K562 (cell line): Measurements from ENCODE around the gene PDE4A. TPM values are rescaled to one million over a fixed set of nuclear protein-coding genes. Genes with fewer than 3 reads are reported as not detected.

Source experiments
- CREB3 ChIP-seq: fragments of 450-650 bp; conservative IDR thresholded peaks from 2 replicates; pipeline ENCODE4 v1.6.1; 2016; ENCODE audit warnings: missing genetic modification characterization, low read depth, mild to moderate bottlenecking, missing compliant biosample characterization, moderate library complexity
- EP400 ChIP-seq: fragments of 450-650 bp; IDR thresholded peaks from 2 replicates; pipeline ENCODE4 v1.6.1; 2017; ENCODE audit warnings: antibody characterized with exemption, mild to moderate bottlenecking, moderate library complexity
- GTF2B ChIP-seq: IDR thresholded peaks from 2 replicates; pipeline ENCODE4 v1.6.1; 2011; ENCODE audit not compliant: insufficient read length; ENCODE audit errors: extremely low read depth
- HNRNPL ChIP-seq: fragments of 200-400 bp; formaldehyde crosslinking; IDR thresholded peaks from 2 replicates; pipeline ENCODE4 v1.6.1; 2017; ENCODE audit warnings: low read depth, mild to moderate bottlenecking, low read length
- HOMEZ ChIP-seq: fragments of 250-450 bp; sonication (Bioruptor Pico); IDR thresholded peaks from 2 replicates; pipeline ENCODE4 v1.4.0; 2020; ENCODE audit warnings: mild to moderate bottlenecking, moderate library complexity
- KDM5B ChIP-seq: fragments of 200-600 bp; sonication (generic); IDR thresholded peaks from 2 replicates; pipeline ENCODE4 v1.6.1; 2012; ENCODE audit warnings: low read depth, mild to moderate bottlenecking, moderate library complexity, low read length, control low read depth, inconsistent platforms; ENCODE audit not compliant: insufficient replicate concordance
- KLF10 ChIP-seq: fragments of 250-450 bp; sonication (Bioruptor Pico); IDR thresholded peaks from 2 replicates; pipeline ENCODE4 v1.6.1; 2021; ENCODE audit warnings: matching md5 sums
- MAZ ChIP-seq, 2 experiments: fragments of 450-650 bp in 1 of 2; sonication (generic) in 1 of 2; formaldehyde crosslinking; IDR thresholded peaks in 1 of 2; conservative IDR thresholded peaks in 1 of 2; 2 replicates each; pipeline versions ENCODE4 v1.4.0 to v1.5.0; 2020; ENCODE audit warnings: mild to moderate bottlenecking in 1 of 2, missing genetic modification reagents in 1 of 2
- NFE2L1 ChIP-seq: fragments of 450-650 bp; IDR thresholded peaks from 2 replicates; pipeline ENCODE4 v1.6.1; 2016; ENCODE audit warnings: missing genetic modification characterization, low read depth, mild to moderate bottlenecking, missing compliant biosample characterization, moderate library complexity, borderline replicate concordance
- PHB2 ChIP-seq: fragments of 450-650 bp; IDR thresholded peaks from 2 replicates; pipeline ENCODE4 v1.6.1; 2017; ENCODE audit warnings: low read depth
- RB1 ChIP-seq: fragments of 450-650 bp; IDR thresholded peaks from 2 replicates; pipeline ENCODE4 v1.6.1; 2017; ENCODE audit warnings: low read depth, mild to moderate bottlenecking
- RBM39 ChIP-seq: fragments of 200-400 bp; formaldehyde crosslinking; optimal IDR thresholded peaks from 2 replicates; pipeline ENCODE3; 2018; ENCODE audit warnings: low read depth, low read length
- SIX5 ChIP-seq, 2 experiments: IDR thresholded peaks; 2 replicates each; pipeline ENCODE4 v1.6.1; 2011; ENCODE audit warnings: low read length in 2 of 2, borderline replicate concordance in 1 of 2, low read depth in 1 of 2, mild to moderate bottlenecking in 1 of 2, moderate library complexity in 1 of 2; ENCODE audit not compliant: insufficient read depth in 1 of 2
- SMARCA4 ChIP-seq: fragments of 450-650 bp; IDR thresholded peaks from 2 replicates; pipeline ENCODE4 v1.6.1; 2016
- TBP ChIP-seq: optimal IDR thresholded peaks from 2 replicates; pipeline ENCODE3; 2011; ENCODE audit warnings: low read depth, low read length, improper control_type of control experiment
- TEAD4 ChIP-seq, 2 experiments: sonication (generic) in 1 of 2; formaldehyde crosslinking in 1 of 2; IDR thresholded peaks; 2 replicates each; pipeline versions ENCODE4 v1.6.1 to v1.8.0; 2012 to 2022; ENCODE audit warnings: borderline replicate concordance in 1 of 2, inconsistent platforms in 1 of 2, low read length in 1 of 2, mild to moderate bottlenecking in 1 of 2, missing genetic modification reagents in 1 of 2
- U2AF2 ChIP-seq: fragments of 200-400 bp; formaldehyde crosslinking; optimal IDR thresholded peaks from 2 replicates; pipeline ENCODE3; 2017; ENCODE audit warnings: low read depth, mild to moderate bottlenecking, low read length
- ZBTB7A ChIP-seq: IDR thresholded peaks from 2 replicates; pipeline ENCODE4 v1.6.1; 2011; ENCODE audit warnings: low read depth, mild to moderate bottlenecking, low read length, moderate library complexity, borderline replicate concordance; ENCODE audit not compliant: control insufficient read depth
- ZC3H8 ChIP-seq: fragments of 450-650 bp; IDR thresholded peaks from 2 replicates; pipeline ENCODE4 v1.6.1; 2017
- ZNF134 ChIP-seq: fragments of 250-450 bp; sonication (Bioruptor Pico); conservative IDR thresholded peaks from 2 replicates; pipeline ENCODE4 v1.4.0; 2020
- ZNF165 ChIP-seq: fragments of 250-450 bp; sonication (Bioruptor Pico); IDR thresholded peaks from 2 replicates; pipeline ENCODE4 v1.4.0; 2020; ENCODE audit warnings: borderline replicate concordance
- ZNF384 ChIP-seq: IDR thresholded peaks from 2 replicates; pipeline ENCODE4 v1.6.1; 2012; ENCODE audit warnings: low read depth, low read length, improper control_type of control experiment
- ZNF77 ChIP-seq: fragments of 250-450 bp; sonication (Bioruptor Pico); IDR thresholded peaks from 2 replicates; pipeline ENCODE4 v1.5.0; 2020
- polyA plus RNA-seq, 8 experiments: library from polyadenylated mRNA; depleted of rRNA in 4 of 8; stranded (reverse) in 5 of 8; unstranded in 3 of 8; fragments of >200 nt; fragmentation: Nextera tagmentation in 2 of 8; fragmentation: Illumina TruSeq in 1 of 8; extraction: Ambion mirVana in 2 of 8; extraction: Trizol in 1 of 8; gene quantifications; 2 replicates each; pipeline versions ENCODE4 v1.2.1 to v1.2.3, GENCODE V29; 2011 to 2014; ENCODE audit warnings: inconsistent platforms in 1 of 8, missing spikeins in 1 of 8
- total RNA-seq, 7 experiments: library from RNA; depleted of rRNA in 6 of 7; stranded (reverse); fragments of >200 nt in 6 of 7; fragmentation: Illumina TruSeq in 2 of 7; extraction: Trizol in 2 of 7; gene quantifications; 2 replicates each; pipeline versions ENCODE4 v1.2.1 to v1.2.3, GENCODE V29; 2011 to 2021; ENCODE audit warnings: low replicate concordance in 1 of 7
- TF ChIP-seq, protein P1 (sequence below), 2 experiments: fragments of 450-650 bp in 1 of 2; sonication (generic) in 1 of 2; formaldehyde crosslinking in 1 of 2; IDR thresholded peaks in 1 of 2; conservative IDR thresholded peaks in 1 of 2; 2 replicates each; pipeline versions ENCODE4 v1.6.1 to v1.8.1; 2016 to 2023; ENCODE audit warnings: mild to moderate bottlenecking in 2 of 2, moderate library complexity in 2 of 2, inconsistent platforms in 1 of 2, missing genetic modification reagents in 1 of 2

PDE4A gene
- total and polyA plus RNA-seq, 9 of the 15 experiments (the other 6 are each of a cell fraction or from before 2014, with no cell fraction given) = 0.66 to 26.9 (median 4.6) TPM

- TF ChIP-seq HNRNPL (peak; percentile 81), KDM5B (peak; percentile 54), TEAD4 (IDR thresholded peaks at IDR 0.05; ENCODE audit: low read length) (peak; percentile 76), TEAD4 (CRISPR knock-in tag; IDR thresholded peaks at IDR 0.05; ENCODE audit: borderline replicate concordance) (no peak), TBP (no peak), HOMEZ (CRISPR knock-in tag) (no peak), U2AF2 (no peak), RBM39 (no peak), GTF2B (no peak), ZC3H8 (no peak), MAZ (CRISPR knock-in tag; conservative IDR thresholded peaks at IDR 0.05 in 1 of 2, IDR thresholded peaks at IDR 0.05 in 1 of 2) (peak; percentile 67 to 91; a peak in 3 of 4 replicates), ZNF134 (CRISPR knock-in tag) (no peak), ZNF384 (no peak), NFE2L1 (tag) (no peak), EP400 (peak; percentile 18; the same call in 1 of the 2 replicates), CREB3 (tag) (no peak), ZNF77 (no peak), SMARCA4 (peak; percentile 42; the same call in 1 of the 2 replicates), ZNF165 (CRISPR knock-in tag) (no peak), SIX5 (IDR thresholded peaks at IDR 0.05; ENCODE audit: borderline replicate concordance in 1 of 2, insufficient read depth in 1 of 2, low read depth in 1 of 2, low read length in 2 of 2) (no peak), PHB2 (no peak), KLF10 (CRISPR knock-in tag) (no peak), RB1 (peak; percentile 86), ZBTB7A (peak; percentile 96)
- TF ChIP-seq, protein P1, sequence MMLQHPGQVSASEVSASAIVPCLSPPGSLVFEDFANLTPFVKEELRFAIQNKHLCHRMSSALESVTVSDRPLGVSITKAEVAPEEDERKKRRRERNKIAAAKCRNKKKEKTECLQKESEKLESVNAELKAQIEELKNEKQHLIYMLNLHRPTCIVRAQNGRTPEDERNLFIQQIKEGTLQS (IDR thresholded peaks at IDR 0.05) = no peak
- TF ChIP-seq, protein P1 (CRISPR knock-in tag; conservative IDR thresholded peaks at IDR 0.05) = no peak
Measured at GRCh38 chr19:10420444-10421239, at the start of gene PDE4A (continued).
